Cardiac fibroblast (primary cell): ENCODE measurements around the gene ATP10D.
"Not testable (repeated sequence)": the region's sequence is repeated elsewhere in the genome, so short reads cannot be mapped to it uniquely, and the experiment has no call there.

Experiments
- DNase-seq, 2 donors: peaks; one replicate each; pipeline versions ENCODE4 v3.0.0 to v3.0.0-alpha.2; 2010; ENCODE audit warnings: low read depth in 2 of 2
- H3K4me3 ChIP-seq, 2 donors: replicated peaks in 1 of 2; 1 replicate in 1 of 2; 2 replicates in 1 of 2; pipeline ENCODE4 v1.5.1; 2011; ENCODE audit warnings: low read depth in 2 of 2, low read length in 2 of 2, mild to moderate bottlenecking in 2 of 2, moderate library complexity in 1 of 2
- TF ChIP-seq, protein P1 (sequence below): IDR thresholded peaks from one replicate; pipeline ENCODE4 v1.5.1; 2011; ENCODE audit warnings: low read depth, mild to moderate bottlenecking, low read length, inconsistent platforms

The ATP10D gene

DNA sequence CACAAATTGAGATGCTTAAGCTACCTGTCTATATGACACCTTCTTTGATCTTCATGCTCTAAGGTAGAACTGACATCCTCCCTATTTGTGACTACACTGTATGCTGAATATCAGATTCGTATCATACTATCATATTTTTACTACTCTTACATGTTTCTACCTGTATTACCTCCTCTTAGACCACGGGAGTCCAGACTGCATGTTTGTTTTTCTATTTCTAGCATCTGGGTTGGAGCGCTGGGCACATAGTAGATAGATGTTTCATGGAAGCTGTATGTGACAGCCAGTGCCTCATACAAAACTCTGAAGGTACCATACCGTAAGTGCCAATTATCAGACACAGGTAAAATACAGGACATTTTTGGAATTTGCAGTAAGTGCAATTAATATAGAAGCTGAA, 47.6 kb downstream of the ATP10D start:
- TF ChIP-seq, protein P1, sequence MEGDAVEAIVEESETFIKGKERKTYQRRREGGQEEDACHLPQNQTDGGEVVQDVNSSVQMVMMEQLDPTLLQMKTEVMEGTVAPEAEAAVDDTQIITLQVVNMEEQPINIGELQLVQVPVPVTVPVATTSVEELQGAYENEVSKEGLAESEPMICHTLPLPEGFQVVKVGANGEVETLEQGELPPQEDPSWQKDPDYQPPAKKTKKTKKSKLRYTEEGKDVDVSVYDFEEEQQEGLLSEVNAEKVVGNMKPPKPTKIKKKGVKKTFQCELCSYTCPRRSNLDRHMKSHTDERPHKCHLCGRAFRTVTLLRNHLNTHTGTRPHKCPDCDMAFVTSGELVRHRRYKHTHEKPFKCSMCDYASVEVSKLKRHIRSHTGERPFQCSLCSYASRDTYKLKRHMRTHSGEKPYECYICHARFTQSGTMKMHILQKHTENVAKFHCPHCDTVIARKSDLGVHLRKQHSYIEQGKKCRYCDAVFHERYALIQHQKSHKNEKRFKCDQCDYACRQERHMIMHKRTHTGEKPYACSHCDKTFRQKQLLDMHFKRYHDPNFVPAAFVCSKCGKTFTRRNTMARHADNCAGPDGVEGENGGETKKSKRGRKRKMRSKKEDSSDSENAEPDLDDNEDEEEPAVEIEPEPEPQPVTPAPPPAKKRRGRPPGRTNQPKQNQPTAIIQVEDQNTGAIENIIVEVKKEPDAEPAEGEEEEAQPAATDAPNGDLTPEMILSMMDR, result no peak
- H3K4me3 ChIP-seq, result no peak overlapping the region
- no peak for DNase-seq

DNA sequence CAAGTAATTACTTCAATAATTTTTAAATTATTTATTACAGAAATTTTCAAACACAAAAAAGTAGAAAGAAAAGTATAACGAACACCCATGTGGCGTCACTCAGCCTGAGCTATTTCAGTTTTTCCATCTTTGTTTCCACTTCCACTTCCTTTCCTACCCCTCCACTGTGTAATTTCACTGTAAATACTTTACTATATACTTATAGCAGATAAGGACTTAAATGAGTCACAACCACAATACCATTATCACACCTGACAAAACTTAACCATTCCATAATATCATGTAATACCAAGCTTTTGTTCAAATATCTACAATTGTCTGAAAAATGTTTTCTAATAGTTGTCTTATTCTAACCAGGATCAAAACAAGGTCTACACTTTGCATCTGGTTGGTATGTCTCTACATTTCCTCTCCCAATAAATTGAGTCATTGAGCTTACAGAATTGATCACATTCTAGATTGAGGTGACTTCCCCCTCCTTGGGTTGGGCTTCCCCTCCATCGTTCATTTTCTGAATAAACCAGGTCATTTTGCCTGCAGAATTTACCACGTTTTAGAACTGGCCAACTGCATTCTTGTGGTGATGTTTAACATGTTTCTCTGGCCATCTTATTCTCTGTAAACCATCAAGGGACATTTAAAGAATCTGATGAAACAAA, 48.7 kb downstream of the ATP10D start:
- no peak overlapping the region for H3K4me3 ChIP-seq
- TF ChIP-seq, protein P1, result no peak
- no peak for DNase-seq

DNA sequence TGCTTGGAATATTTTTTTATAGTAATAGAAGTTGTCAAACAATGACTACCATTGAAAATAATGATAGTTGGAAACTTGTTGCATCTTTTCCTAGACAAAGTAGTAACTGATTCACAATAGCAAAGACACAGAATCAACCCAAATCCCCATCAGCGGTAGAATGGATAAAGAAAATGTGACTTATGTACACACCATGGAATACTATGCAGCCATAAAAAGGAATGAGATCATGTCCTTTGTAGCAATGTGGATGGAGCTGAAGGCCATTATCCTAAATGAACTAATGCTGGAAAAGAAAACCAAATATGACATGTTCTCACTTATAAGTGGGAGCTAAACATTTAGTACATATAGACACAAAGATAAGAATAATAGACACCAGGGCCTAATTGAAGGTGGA, 49.7 kb downstream of the ATP10D start:
- H3K4me3 ChIP-seq, result no peak overlapping the region
- DNase-seq, result no peak
- TF ChIP-seq, protein P1, result no peak

DNA sequence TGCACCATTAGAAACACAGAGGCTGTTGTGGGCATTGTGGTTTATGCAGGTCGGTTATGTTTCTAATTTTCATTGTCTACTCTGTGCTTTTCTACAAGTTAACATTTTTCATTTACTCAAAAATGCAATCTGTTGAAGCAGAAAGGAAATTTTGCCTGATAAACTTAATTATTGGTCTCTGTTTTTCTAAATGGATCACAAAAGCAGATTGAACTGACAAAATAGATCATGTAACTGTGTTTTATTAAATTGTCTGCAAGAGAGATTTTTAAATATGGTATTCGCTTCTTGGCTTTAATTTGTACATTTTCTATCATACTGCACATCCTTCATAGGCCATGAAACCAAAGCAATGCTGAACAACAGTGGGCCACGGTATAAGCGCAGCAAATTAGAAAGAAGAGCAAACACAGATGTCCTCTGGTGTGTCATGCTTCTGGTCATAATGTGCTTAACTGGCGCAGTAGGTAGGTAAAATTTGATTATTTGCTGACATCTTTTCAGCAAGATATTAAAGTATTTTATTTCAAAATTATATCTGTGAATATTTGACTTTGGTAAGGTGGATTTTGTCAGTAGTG, 50.6 kb downstream of the ATP10D start:
- no peak overlapping the region for H3K4me3 ChIP-seq
- TF ChIP-seq, protein P1, result no peak
- no peak for DNase-seq

DNA sequence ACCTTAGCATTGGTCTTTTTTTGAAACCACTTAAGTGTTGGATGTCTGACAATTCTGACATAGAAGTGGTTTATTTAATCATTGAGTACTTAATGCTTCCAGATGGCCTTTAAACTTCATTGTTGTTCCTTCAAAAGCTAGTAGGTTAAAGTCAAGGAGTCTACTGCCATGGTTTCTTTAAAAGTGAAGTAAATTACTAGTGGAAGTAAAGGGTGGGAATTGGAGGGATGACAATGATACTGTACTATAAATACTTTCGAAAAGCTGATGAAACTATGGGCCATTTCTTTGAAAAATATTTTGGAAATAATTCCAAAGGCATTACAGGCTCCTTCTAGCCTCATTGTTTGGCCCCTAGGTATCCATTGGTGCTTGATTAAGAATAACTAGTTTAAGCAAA, 51.9 kb downstream of the ATP10D start:
- H3K4me3 ChIP-seq, result no peak overlapping the region
- TF ChIP-seq, protein P1, result no peak
- DNase-seq, result no peak

DNA sequence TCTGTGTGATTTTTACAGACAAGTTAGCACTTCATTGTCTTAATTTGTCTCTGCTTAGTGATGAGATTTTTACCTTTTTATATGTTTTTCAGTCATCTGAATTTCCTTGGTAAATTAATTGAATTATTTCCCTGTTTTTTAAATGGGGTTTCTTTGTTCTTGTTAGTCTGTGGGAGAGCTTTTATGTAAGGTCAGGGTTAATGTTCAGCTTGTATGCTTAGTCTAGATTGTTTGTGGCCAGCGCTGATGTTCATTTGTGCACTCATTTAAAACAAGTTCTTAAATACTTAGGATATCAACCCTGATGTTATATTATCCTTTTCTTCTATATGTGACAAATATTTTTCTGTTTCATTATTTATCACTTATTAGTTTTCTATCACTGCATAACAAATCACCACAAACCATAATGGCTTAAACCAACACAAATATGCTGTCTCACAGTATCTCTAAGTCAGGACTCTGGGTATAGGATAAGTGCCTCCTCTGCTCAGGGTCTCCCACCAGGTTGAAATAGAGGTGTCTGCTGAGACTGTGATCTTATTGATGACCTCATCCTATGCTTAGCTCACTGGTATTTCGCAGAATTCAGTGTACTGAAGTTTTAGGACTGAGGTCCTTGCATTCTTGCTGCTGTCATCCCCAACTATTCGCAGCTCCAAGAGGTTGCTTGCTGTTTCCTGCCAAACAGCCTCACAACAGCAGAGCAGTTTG, 53.2 kb downstream of the ATP10D start:
- DNase-seq, result peak in 1 of 2 donors; percentile 33
- TF ChIP-seq, protein P1, result no peak
- H3K4me3 ChIP-seq, result no peak overlapping the region

DNA sequence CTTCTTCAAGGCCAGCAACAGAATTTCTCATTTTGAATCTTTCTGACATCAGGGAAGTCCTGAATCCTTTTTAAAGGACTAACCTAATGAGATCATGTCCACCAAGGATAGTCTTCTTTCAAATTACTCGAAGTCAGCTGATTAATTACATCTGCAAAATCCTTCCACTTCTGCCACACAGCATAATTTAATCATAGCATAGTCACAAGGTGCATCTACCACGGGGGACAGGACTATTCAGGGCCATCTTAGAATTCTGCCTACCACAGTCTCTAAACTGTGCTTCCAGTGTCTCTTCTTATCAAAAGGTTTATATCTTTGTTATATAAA, 53.7 kb downstream of the ATP10D start:
- TF ChIP-seq, protein P1, result no peak

DNA sequence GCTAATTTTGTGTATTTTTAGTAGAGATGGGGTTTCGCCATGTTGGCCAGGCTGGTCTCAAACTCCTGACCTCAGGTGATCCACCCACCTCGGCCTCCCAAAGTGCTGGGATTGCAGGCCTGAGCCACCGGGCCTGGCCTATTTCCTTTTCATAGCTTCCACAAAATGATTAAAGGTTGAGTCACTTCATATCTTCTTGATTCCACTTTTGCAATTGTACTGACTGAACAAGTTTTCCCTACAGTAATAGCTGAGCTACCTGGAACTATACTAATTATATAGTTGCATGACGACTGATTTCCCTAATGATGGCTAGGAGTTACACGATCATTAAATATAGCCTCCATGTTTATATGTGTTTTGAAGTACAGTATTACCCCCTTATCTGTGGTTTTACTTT, 57.6 kb downstream of the ATP10D start:
- peak in 1 of 2 donors; percentile 59 for DNase-seq

More for the DNA sequence above, 53.7 kb downstream of the ATP10D start:
- DNase-seq, result no peak
- H3K4me3 ChIP-seq, result no peak overlapping the region

More for the DNA sequence above, 57.6 kb downstream of the ATP10D start:
- H3K4me3 ChIP-seq, result not testable (repeated sequence)
